HepG2 (cell line): ENCODE results near the gene SLC22A7. TPM values are rescaled to one million over a fixed set of nuclear protein-coding genes. Genes with fewer than 3 reads are reported as not detected.

Experiments used
- ATAC-seq: fragments of 200-7000 bp; cut with Tn5 transposase; 3 replicates; pipeline ENCODE4 v1.9.1; 2020; ENCODE audit warnings: mild to moderate bottlenecking, moderate library complexity
- BruUV-seq: library from RNA; stranded (reverse); fragments of 400-500 nt; replicated peaks from 2 replicates; lab custom pipeline; 2021; lab: Mats Ljungman, UMichigan
- CTCF ChIA-PET: fragments of 300-600 bp; formaldehyde crosslinking; extraction: SDS; loops from one replicate; lab custom pipeline; 2021; ENCODE audit warnings: low total read pairs, inconsistent platforms, low intra/inter-chr PET ratio; lab: Yijun Ruan, JAX
- POLR2A ChIA-PET: fragments of 350-600 bp; sonication (Branson Sonifier 250); formaldehyde crosslinking; loops from one replicate; lab custom pipeline; 2020; ENCODE audit warnings: antibody characterized with exemption, inconsistent platforms; lab: Yijun Ruan, JAX
- DNase-seq: peaks from one replicate; pipeline ENCODE4 v3.0.0-alpha.2; 2015; ENCODE audit warnings: low spot score
- FAIRE-seq: peaks from 3 replicates; lab custom pipeline; 2011; peaks lifted over from hg19 to GRCh38; lab: Jason Lieb, UNC
- H2AFZ ChIP-seq: one replicate; pipeline ENCODE4 v1.6.1; 2011; ENCODE audit warnings: low read length, inconsistent platforms
- H3K27ac ChIP-seq: fragments of 300-600 bp; 3 replicates; pipeline ENCODE4 v1.8.0; 2011; ENCODE audit warnings: mixed run types, mild to moderate bottlenecking, mixed read lengths, low read length, inconsistent platforms; ENCODE audit not compliant: insufficient read depth; ENCODE audit errors: extremely low read length
- H3K27me3 ChIP-seq, 2 experiments: fragments of 200-600 bp in 1 of 2; 2 replicates in 1 of 2; 3 replicates in 1 of 2; pipeline versions ENCODE4 v1.6.0 to v1.8.0; 2011; ENCODE audit warnings: low read length in 2 of 2, mild to moderate bottlenecking in 2 of 2, moderate library complexity in 2 of 2, inconsistent platforms in 1 of 2; ENCODE audit not compliant: insufficient read depth in 2 of 2, control insufficient read depth in 1 of 2
- H3K36me3 ChIP-seq, 2 experiments: fragments of 200-600 bp in 1 of 2; replicated peaks in 1 of 2; 2 replicates in 1 of 2; 3 replicates in 1 of 2; pipeline versions ENCODE4 v1.5.1 to v1.8.0; 2011; ENCODE audit warnings: low read length in 2 of 2, inconsistent platforms in 1 of 2; ENCODE audit not compliant: insufficient read depth in 2 of 2, control insufficient read depth in 1 of 2
- H3K4me1 ChIP-seq: 2 replicates; pipeline ENCODE4 v1.5.1; 2012; ENCODE audit warnings: low read length, inconsistent platforms; ENCODE audit not compliant: insufficient read depth
- H3K4me2 ChIP-seq: 2 replicates; pipeline ENCODE4 v1.6.0; 2011; ENCODE audit warnings: low read depth, low read length, inconsistent platforms
- H3K4me3 ChIP-seq, 3 experiments: fragments of 200-600 bp in 1 of 3; sonication (generic), shearing (Covaris generic) in 1 of 3; replicated peaks in 1 of 3; 2 replicates each; pipeline ENCODE4 v1.5.1; 2011 to 2016; ENCODE audit warnings: low read length in 3 of 3, inconsistent platforms in 2 of 3, low read depth in 2 of 3, mild to moderate bottlenecking in 2 of 3, control low read depth in 1 of 3, mixed read lengths in 1 of 3; ENCODE audit not compliant: insufficient read depth in 1 of 3
- H3K79me2 ChIP-seq: one replicate; pipeline ENCODE4 v1.6.1; 2011; ENCODE audit warnings: low read length, inconsistent platforms; ENCODE audit not compliant: insufficient read depth
- H3K9ac ChIP-seq: 2 replicates; pipeline ENCODE4 v1.6.0; 2011; ENCODE audit warnings: mild to moderate bottlenecking, low read depth, low read length, inconsistent platforms; ENCODE audit not compliant: insufficient read depth
- H3K9me3 ChIP-seq: 2 replicates; pipeline ENCODE4 v1.5.1; 2012; ENCODE audit warnings: mild to moderate bottlenecking, low read length
- H4K20me1 ChIP-seq: 2 replicates; pipeline ENCODE4 v1.6.0; 2011; ENCODE audit warnings: inconsistent platforms, mild to moderate bottlenecking, low read length, moderate library complexity; ENCODE audit not compliant: insufficient read depth
- DDIT3 ChIP-seq: sonication (generic); formaldehyde crosslinking; IDR thresholded peaks from 2 replicates; pipeline ENCODE4 v1.4.0; 2020; ENCODE audit warnings: mild to moderate bottlenecking, missing genetic modification reagents
- GRHL1 ChIP-seq: sonication (generic); formaldehyde crosslinking; conservative IDR thresholded peaks from 2 replicates; pipeline ENCODE4 v1.8.0; 2022; ENCODE audit warnings: missing genetic modification reagents
- NFAT5 ChIP-seq: sonication (generic); formaldehyde crosslinking; IDR thresholded peaks from 2 replicates; pipeline ENCODE4 v1.4.0; 2020; ENCODE audit warnings: missing genetic modification reagents
- STAT6 ChIP-seq: sonication (generic); formaldehyde crosslinking; IDR thresholded peaks from 2 replicates; pipeline ENCODE4 v1.4.0; 2020; ENCODE audit warnings: missing genetic modification reagents, mild to moderate bottlenecking, borderline replicate concordance
- TRIM24 ChIP-seq: sonication (generic); formaldehyde crosslinking; IDR thresholded peaks from 2 replicates; pipeline ENCODE4 v1.8.0; 2022; ENCODE audit warnings: mild to moderate bottlenecking, missing genetic modification reagents
- ZNF18 ChIP-seq: sonication (generic); formaldehyde crosslinking; IDR thresholded peaks from 2 replicates; pipeline ENCODE4 v1.8.0; 2022; ENCODE audit warnings: mild to moderate bottlenecking, missing genetic modification reagents; ENCODE audit not compliant: insufficient replicate concordance
- ZNF343 ChIP-seq: sonication (generic); formaldehyde crosslinking; IDR thresholded peaks from 2 replicates; pipeline ENCODE4 v1.4.0; 2020; ENCODE audit warnings: mild to moderate bottlenecking, missing genetic modification reagents
- ZNF354B ChIP-seq: sonication (generic); formaldehyde crosslinking; IDR thresholded peaks from 2 replicates; pipeline ENCODE4 v1.8.0; 2022; ENCODE audit warnings: mild to moderate bottlenecking, missing genetic modification reagents
- ZNF644 ChIP-seq: IDR thresholded peaks from 2 replicates; pipeline ENCODE4 v1.6.1; 2016; ENCODE audit warnings: low read depth
- ZUFSP ChIP-seq: sonication (generic); formaldehyde crosslinking; IDR thresholded peaks from 2 replicates; pipeline ENCODE4 v1.9.0; 2021; ENCODE audit warnings: missing genetic modification reagents, mild to moderate bottlenecking, borderline replicate concordance
- WGBS: methylation state at CpG from one replicate; pipeline ENCODE4 v1.1.6; 2017; ENCODE audit warnings: low lambda C conversion rate; 5-methylcytosine and 5-hydroxymethylcytosine counted together
- in situ Hi-C: cut with HindIII; loops from 2 replicates; pipeline ENCODE4 v1.10.0; 2017; ENCODE audit warnings: low pct_unique_long_range_greater_than_20kb; ENCODE audit not compliant: extremely low pct_ligation_motif_present
- intact Hi-C: fragments of 100-400 bp; cut with micrococcal nuclease; formaldehyde crosslinking; loops from one replicate; pipeline ENCODE4 v1.10.0; 2022; ENCODE audit not compliant: unreplicated experiment
- polyA plus RNA-seq, 8 experiments: library from polyadenylated mRNA; depleted of rRNA in 3 of 8; stranded (reverse) in 7 of 8; unstranded in 1 of 8; fragments of >200 nt; fragmentation: Illumina TruSeq in 4 of 8; extraction: Trizol in 4 of 8; gene quantifications; 2 replicates each; pipeline versions ENCODE4 v1.2.1 to v1.2.3, GENCODE V29; 2011 to 2016; ENCODE audit warnings: low read depth in 4 of 8, missing spikeins in 1 of 8, mixed read lengths in 1 of 8; ENCODE audit not compliant: insufficient read depth in 1 of 8
- total RNA-seq, 5 experiments: library from RNA; depleted of rRNA; stranded (reverse); fragments of >200 nt; fragmentation: Illumina TruSeq; extraction: Trizol; gene quantifications; 2 replicates each; pipeline ENCODE4 v1.2.3, GENCODE V29; 2016; ENCODE audit warnings: low read depth in 1 of 5

Gene SLC22A7
- total and polyA plus RNA-seq, 2 of the 13 experiments (the other 11 are each of a cell fraction or from before 2014, with no cell fraction given), result 5.3 to 22.6 TPM

GRCh38 chr6:43331470-43331869 is 33.4 kb downstream of the SLC22A7 start:
- Histone ChIP-seq H3K9ac (no peak overlapping the region), H4K20me1 (no peaks in the 10 kb centered on the region), H3K79me2 (no peaks in the 10 kb centered on the region), H3K27me3 (no peaks in the 10 kb centered on the region), H2AFZ (no peak overlapping the region), H3K36me3 (no peaks in the 10 kb centered on the region; a peak in 1 of 5 replicates), H3K27ac (no peak overlapping the region), H3K4me3 (no peak overlapping the region), H3K4me2 (no peak overlapping the region), H3K4me1 (peaks cover 29% of the 10 kb centered on the region), H3K9me3 (no peaks in the 10 kb centered on the region)
- CTCF ChIA-PET, result no interaction called here
- 23% methylated on average over 1 of the region's 1 CpG for WGBS
- FAIRE-seq (no peak), ATAC-seq (no peak), DNase-seq (no peak)
- intact Hi-C loops, result no loop called here
- in situ Hi-C loops, result loop anchor here (5.0 kb wide), 1 partner anchor 69 kb away; no protein-coding TSS in a partner anchor
- POLR2A ChIA-PET, result interaction anchor here (1.4 kb wide), 1 partner anchor 64 kb away, joined by 4 read pairs; no protein-coding TSS in a partner anchor
- no TSS peak for BruUV-seq
- TF ChIP-seq ZNF354B (CRISPR knock-in tag) (no peak), GRHL1 (no peak), TRIM24 (CRISPR knock-in tag) (no peak), ZNF18 (CRISPR knock-in tag) (no peak), NFAT5 (no peak), DDIT3 (CRISPR knock-in tag) (no peak), ZNF343 (CRISPR knock-in tag) (no peak), ZNF644 (CRISPR knock-in tag) (no peak), ZUFSP (no peak), STAT6 (CRISPR knock-in tag) (no peak)
